ENCODE measurements around the gene GSC.
"Not testable (repeated sequence)": the region's sequence is repeated elsewhere in the genome, so short reads cannot be mapped to it uniquely, and the experiment has no call there.

The GSC gene

GRCh38 chr14:94738097-94738496 lies 31.8 kb downstream of the GSC start:
- no peak for FAIRE-seq

- no peak for FAIRE-seq
These were observed 41.0 kb downstream of the GSC start for GRCh38 chr14:94728950-94729349.

- FAIRE-seq: not testable (repeated sequence)
These were observed 41.5 kb downstream of the GSC start for GRCh38 chr14:94728440-94728839.

GRCh38 chr14:94726649-94727048 lies 43.3 kb downstream of the GSC start:
- not testable (repeated sequence) for FAIRE-seq

GRCh38 chr14:94724993-94725392 lies 44.9 kb downstream of the GSC start:
- no peak for FAIRE-seq

DNA sequence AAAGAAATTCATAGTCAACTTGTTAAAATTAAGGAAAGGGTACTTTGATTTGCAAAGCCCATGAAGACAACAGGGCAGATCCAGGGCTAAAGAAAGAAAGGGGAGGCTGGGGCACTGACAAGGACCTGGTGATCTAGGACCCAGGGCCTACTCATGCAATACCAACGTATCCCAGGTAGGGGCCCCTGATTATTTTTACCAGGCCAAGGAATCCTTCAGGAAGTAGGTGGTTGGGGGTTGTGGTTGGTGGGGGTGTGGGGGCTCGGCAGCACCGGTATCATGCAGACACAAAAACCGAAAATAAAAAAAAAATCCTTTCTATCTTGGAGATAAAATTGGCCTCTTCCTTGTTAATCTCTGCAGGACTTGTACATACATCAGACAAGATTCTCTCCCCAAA lies 47.5 kb downstream of the GSC start:
- FAIRE-seq: no peak

Measured in TTC549 (cell line).